Measurements from ENCODE around the gene ATXN10.
"Not testable (repeated sequence)": the region's sequence is repeated elsewhere in the genome, so short reads cannot be mapped to it uniquely, and the experiment has no call there.

The ATXN10 gene, protein sequence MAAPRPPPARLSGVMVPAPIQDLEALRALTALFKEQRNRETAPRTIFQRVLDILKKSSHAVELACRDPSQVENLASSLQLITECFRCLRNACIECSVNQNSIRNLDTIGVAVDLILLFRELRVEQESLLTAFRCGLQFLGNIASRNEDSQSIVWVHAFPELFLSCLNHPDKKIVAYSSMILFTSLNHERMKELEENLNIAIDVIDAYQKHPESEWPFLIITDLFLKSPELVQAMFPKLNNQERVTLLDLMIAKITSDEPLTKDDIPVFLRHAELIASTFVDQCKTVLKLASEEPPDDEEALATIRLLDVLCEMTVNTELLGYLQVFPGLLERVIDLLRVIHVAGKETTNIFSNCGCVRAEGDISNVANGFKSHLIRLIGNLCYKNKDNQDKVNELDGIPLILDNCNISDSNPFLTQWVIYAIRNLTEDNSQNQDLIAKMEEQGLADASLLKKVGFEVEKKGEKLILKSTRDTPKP

GRCh38 chr22:45671783-45672563, at the start of gene ATXN10:
Gene ATXN10 (plus strand): TSS chr22:45671834. CDS start chr22:45672064, 230 bp downstream.
- no peak for FAIRE-seq

GRCh38 chr22:45621836-45622600, 49.6 kb upstream of the ATXN10 start:
- FAIRE-seq = no peak

DNA sequence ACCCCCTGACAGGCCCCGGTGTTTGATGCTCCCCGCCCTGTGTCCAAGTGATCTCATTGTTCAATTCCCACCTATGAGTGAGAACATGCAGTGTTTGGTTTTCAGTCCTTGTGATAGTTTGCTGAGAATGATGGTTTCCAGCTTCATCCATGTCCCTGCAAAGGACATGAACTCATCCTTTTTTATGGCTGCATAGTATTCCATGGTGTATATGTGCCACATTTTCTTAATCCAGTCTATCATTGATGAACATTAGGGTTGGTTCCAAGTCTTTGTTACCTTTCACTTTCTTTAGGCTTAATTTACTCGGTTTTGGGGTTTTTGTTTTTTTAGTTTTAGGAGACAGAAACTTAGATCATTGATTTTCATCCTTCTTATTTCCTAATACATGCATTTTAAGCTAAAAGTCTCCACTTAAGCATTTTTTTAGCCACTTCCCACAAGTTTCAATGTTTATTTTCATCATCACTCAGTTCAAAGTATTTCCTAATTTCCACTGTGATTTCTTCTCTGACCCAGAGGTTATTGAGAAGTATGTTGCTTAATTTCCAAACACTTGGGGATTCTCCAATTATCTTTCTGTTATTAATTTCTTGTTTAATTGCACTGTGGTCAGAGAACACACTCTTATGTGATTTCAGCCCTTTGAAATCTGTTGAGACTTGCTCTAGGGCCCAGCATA, 48.0 kb upstream of the ATXN10 start:
- FAIRE-seq = not testable (repeated sequence)

DNA sequence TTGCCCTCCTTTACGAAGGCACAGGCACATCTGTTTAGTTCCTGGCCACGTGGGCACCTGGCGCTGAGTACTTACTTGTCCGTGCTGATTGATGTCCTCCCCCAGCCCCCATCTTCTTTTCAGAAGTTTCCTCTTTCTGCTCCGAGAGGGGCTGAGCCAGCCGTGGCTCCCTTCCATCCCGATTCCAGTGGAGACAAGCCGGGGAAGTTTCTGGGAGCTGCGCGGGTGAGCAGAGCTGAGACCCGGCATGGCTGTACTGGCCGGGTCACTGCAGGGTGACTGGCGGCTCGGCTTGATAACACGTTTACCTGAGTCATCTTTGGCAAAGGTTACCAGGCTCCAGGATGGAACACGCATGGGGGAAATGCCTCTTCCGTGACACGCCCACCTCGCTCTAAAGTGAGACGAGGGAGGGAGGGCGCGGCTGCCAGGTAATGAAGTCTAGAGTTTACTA, 45.4 kb upstream of the ATXN10 start:
- no peak for FAIRE-seq

DNA sequence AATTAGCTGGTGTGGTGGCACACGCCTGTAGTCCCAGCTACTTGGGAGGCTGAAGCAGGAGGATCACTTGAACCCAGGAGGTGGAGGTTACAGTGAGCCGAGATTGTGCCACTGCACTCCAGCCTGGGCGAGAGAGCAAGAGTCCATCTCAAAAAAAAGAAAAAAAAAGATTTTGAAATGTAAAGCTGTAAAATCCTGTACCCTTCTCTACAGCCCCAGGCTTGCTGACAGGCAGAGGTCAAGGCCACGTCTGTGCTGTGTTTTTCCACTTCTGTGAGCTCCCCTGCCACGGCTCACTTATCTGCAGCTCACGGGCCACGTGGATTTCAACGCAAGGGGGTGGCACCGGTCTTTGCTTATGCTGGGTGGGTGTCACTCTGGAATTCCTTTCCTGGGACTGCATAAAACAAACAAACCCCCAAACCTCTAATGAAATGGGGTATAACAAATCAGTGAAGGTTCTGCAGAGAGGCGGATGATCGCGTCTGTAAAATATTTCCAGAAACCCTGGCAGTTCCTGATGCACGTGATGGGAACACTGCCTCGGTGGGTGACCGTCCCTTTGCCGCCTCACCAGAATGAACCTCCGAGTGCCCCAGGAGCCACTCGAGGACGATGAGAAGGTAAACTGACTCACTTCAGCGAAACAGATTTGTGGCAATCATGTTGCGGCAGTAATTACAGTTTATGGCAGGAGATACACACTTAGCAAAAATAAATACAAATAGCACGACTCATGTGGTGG, 44.0 kb upstream of the ATXN10 start:
- FAIRE-seq = no peak

- FAIRE-seq = no peak
Measured at GRCh38 chr22:45628515-45628914, 43.1 kb upstream of the ATXN10 start.

DNA sequence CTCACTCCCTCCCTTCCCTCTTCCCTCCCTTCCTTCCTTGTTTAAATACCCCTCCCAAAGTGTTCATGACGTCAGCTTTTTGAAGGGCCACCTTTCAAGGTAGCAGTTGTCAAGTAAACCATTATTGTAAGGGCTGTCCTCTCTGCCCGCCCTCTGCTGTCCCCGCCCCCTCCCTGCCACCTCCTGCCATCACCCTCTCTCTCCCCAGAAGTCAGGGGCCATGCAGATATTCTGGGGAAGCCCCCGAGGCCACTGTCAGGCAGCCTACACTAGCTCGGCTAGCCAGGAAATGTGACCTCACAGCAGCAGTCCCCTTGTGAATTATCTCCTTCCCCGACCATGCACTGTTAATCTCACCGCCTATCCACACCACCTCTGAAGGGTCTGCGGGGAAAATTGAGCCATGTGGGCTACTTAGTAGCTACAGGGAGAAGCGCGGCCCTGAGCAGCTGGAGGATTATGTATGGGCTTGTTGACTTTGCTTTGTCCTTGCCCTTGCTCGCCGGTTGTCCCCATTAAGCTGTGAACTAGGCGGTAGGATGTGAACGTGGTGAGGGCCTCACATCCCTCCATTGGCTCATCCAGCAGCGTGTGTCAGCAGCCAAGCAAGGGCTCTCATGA, 42.1 kb upstream of the ATXN10 start:
- FAIRE-seq = no peak

DNA sequence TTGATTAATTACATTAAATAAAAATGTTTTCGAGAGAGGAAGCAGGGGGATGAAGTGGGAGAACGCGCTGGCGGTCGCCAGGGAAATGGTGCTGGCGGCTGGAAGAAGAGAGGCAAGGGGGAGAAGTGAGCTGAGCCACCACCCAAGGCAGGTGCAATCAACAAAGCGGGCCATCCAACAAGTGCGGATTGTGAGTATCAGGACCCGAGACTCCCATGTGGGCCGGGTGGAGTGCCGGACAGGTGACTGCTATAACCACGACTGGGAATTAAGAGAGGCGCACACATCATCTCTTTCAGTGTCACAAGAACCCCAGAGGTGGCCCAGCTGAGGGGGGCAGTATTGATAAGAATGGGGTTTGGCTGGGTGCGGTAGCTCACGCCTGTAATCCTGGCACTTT, 41.2 kb upstream of the ATXN10 start:
- FAIRE-seq = no peak

DNA sequence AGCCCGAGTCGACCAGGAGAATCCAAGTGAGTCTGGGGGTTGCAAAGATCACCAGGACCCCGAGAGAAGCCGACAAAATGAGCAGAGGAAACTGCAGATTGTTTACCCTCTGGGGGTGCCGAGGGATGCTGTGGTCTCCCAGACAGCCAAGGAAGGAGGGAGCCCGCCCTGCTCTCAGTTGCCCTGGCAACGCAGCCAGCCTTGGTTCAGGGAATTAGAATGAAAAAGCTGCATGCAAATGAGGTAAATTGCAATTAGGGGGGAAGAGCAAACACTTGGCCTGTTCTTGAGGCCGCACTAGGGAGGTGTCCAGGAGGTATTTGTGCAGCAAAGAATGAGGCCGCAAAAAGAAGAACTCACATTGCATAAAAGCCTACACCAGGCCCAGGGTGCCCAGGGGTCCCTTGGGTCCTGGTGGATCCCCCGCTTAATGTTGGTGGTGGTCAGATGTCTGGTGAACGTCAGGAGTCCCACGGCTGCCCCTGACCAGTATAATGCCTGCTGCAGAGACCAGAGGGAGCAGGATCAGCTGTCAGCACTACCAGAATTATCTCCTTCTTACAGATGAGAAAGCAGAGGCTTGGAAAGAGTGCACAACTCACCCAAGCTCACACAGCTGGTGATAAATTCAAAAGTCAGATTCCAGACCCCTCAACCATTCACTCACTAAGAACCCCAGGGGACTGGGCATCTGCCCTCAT, 40.3 kb upstream of the ATXN10 start:
- FAIRE-seq = no peak

- no peak for FAIRE-seq
Measured at GRCh38 chr22:45631841-45632238, 39.8 kb upstream of the ATXN10 start.

GRCh38 chr22:45632791-45633515, 38.7 kb upstream of the ATXN10 start:
- FAIRE-seq = no peak

DNA sequence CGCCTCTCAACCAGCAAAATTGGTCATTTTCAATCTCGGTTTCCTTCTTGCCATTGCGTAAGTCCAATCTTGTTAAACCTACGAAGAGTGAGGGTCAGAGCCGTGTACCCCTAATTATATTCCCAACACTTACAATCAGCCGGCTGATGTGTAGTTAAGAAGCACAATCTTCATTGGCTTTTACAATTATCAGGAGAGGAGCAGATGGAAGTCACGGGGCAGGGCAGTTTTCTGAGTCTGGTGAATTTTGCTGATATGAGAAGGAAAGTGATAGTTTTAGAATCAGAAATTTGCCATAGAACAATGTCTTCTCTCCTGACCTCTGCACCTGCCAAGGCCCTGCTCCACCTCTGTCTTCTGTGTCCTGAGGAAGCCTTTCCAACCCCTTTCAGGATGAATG, 35.0 kb upstream of the ATXN10 start:
- no peak for FAIRE-seq

- no peak for FAIRE-seq
Measured at GRCh38 chr22:45638197-45638596, 33.4 kb upstream of the ATXN10 start.

GRCh38 chr22:45638834-45639746, 32.5 kb upstream of the ATXN10 start:
- FAIRE-seq = no peak

DNA sequence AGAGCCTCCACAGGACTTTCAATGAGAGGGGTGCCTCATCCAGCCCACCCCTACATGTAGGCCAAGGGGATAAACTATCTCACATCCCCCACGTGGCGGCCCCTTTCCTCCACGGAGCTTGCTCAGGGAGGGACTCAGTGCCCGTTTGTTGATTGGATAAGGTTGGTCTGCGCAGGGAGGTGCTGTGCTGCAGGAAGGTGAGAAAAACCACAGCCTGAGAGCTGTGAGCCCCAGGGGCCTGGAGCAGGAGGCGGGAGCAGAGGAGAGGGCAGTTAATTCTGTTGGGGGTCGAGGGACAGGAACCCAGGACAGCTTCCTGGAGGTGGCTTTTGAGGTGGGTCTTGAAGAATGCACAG, 31.9 kb upstream of the ATXN10 start:
- no peak for FAIRE-seq

GRCh38 chr22:45640291-45640940, 31.2 kb upstream of the ATXN10 start:
- no peak for FAIRE-seq

GRCh38 chr22:45640941-45641621, 30.6 kb upstream of the ATXN10 start:
- no peak for FAIRE-seq

GRCh38 chr22:45642986-45643385, 28.6 kb upstream of the ATXN10 start:
- FAIRE-seq = no peak
